K562 (cell line): ENCODE data around the gene WWOX.

ENCODE experiments used
- ARHGAP35 ChIP-seq: fragments of 450-650 bp; IDR thresholded peaks from 2 replicates; pipeline ENCODE4 v1.6.1; 2018; ENCODE audit not compliant: partially characterized antibody
- ATF3 ChIP-seq, 2 experiments: fragments of 450-650 bp in 1 of 2; sonication (generic) in 1 of 2; formaldehyde crosslinking in 1 of 2; IDR thresholded peaks in 1 of 2; conservative IDR thresholded peaks in 1 of 2; 2 replicates each; pipeline versions ENCODE4 v1.6.1 to v1.8.1; 2016 to 2023; ENCODE audit warnings: mild to moderate bottlenecking in 2 of 2, moderate library complexity in 2 of 2, inconsistent platforms in 1 of 2, missing genetic modification reagents in 1 of 2
- CEBPB ChIP-seq: fragments of 450-650 bp; IDR thresholded peaks from 2 replicates; pipeline ENCODE4 v1.6.1; 2016; ENCODE audit warnings: missing genetic modification characterization, missing compliant biosample characterization
- CHD4 ChIP-seq: fragments of 200-600 bp; sonication (generic); IDR thresholded peaks from 3 replicates; pipeline ENCODE4 v1.6.1; 2012; ENCODE audit warnings: low read depth, mild to moderate bottlenecking, mixed read lengths, low read length, inconsistent platforms; ENCODE audit not compliant: insufficient read depth, insufficient replicate concordance, poor library complexity, severe bottlenecking
- CREB1 ChIP-seq, 2 experiments: sonication (generic) in 1 of 2; formaldehyde crosslinking in 1 of 2; IDR thresholded peaks; 2 replicates each; pipeline versions ENCODE4 v1.6.1 to v1.8.0; 2012 to 2022; ENCODE audit warnings: inconsistent platforms in 1 of 2, mild to moderate bottlenecking in 1 of 2, missing genetic modification reagents in 1 of 2, moderate library complexity in 1 of 2
- HMGXB4 ChIP-seq: sonication (generic); formaldehyde crosslinking; IDR thresholded peaks from 2 replicates; pipeline ENCODE4 v1.8.1; 2023; ENCODE audit warnings: mild to moderate bottlenecking, missing genetic modification reagents
- MTA1 ChIP-seq: fragments of 450-650 bp; IDR thresholded peaks from 2 replicates; pipeline ENCODE4 v1.6.1; 2017; ENCODE audit warnings: borderline replicate concordance
- NFATC3 ChIP-seq: fragments of 450-650 bp; IDR thresholded peaks from 2 replicates; pipeline ENCODE4 v1.6.1; 2017; ENCODE audit warnings: mild to moderate bottlenecking
- NR4A1 ChIP-seq, 2 experiments: fragments of 250-450 bp in 1 of 2; fragments of 450-650 bp in 1 of 2; sonication (Bioruptor Pico) in 1 of 2; IDR thresholded peaks; 2 replicates each; pipeline versions ENCODE4 v1.4.0 to v1.6.1; 2016 to 2020; ENCODE audit warnings: mild to moderate bottlenecking in 2 of 2, missing compliant biosample characterization in 1 of 2, missing genetic modification characterization in 1 of 2, moderate library complexity in 1 of 2
- POLR2AphosphoS5 ChIP-seq: IDR thresholded peaks from 2 replicates; pipeline ENCODE4 v1.6.1; 2011; ENCODE audit warnings: mild to moderate bottlenecking, low read depth, low read length, moderate library complexity; ENCODE audit not compliant: control insufficient read depth, insufficient read depth
- SP1 ChIP-seq: sonication (generic); formaldehyde crosslinking; IDR thresholded peaks from 2 replicates; pipeline ENCODE4 v1.8.1; 2022; ENCODE audit warnings: mild to moderate bottlenecking, missing genetic modification reagents
- ZNF217 ChIP-seq: sonication (generic); formaldehyde crosslinking; IDR thresholded peaks from 2 replicates; pipeline ENCODE4 v1.8.0; 2022; ENCODE audit warnings: mild to moderate bottlenecking, missing genetic modification reagents
- TF ChIP-seq, protein P1 (sequence below), 3 experiments: IDR thresholded peaks in 2 of 3; conservative IDR thresholded peaks in 1 of 3; 2 replicates each; pipeline ENCODE4 v1.5.1; 2011 to 2012; ENCODE audit warnings: low read length in 3 of 3, mild to moderate bottlenecking in 3 of 3, control low read depth in 2 of 3, improper control_type of control experiment in 1 of 3, inconsistent platforms in 1 of 3, low read depth in 1 of 3, mixed read lengths in 1 of 3, moderate library complexity in 1 of 3; ENCODE audit not compliant: insufficient read depth in 2 of 3

- TF ChIP-seq ZNF217 = no peak
- no peak for TF ChIP-seq CHD4
- TF ChIP-seq, protein P1, sequence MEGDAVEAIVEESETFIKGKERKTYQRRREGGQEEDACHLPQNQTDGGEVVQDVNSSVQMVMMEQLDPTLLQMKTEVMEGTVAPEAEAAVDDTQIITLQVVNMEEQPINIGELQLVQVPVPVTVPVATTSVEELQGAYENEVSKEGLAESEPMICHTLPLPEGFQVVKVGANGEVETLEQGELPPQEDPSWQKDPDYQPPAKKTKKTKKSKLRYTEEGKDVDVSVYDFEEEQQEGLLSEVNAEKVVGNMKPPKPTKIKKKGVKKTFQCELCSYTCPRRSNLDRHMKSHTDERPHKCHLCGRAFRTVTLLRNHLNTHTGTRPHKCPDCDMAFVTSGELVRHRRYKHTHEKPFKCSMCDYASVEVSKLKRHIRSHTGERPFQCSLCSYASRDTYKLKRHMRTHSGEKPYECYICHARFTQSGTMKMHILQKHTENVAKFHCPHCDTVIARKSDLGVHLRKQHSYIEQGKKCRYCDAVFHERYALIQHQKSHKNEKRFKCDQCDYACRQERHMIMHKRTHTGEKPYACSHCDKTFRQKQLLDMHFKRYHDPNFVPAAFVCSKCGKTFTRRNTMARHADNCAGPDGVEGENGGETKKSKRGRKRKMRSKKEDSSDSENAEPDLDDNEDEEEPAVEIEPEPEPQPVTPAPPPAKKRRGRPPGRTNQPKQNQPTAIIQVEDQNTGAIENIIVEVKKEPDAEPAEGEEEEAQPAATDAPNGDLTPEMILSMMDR (IDR thresholded peaks at IDR 0.05 in 2 of 3, conservative IDR thresholded peaks at IDR 0.05 in 1 of 3; ENCODE audit: insufficient read depth in 2 of 3, low read depth in 1 of 3, low read length in 3 of 3) = no peak
- TF ChIP-seq SP1 (CRISPR knock-in tag) = no peak
- no peak for TF ChIP-seq POLR2AphosphoS5
- TF ChIP-seq CREB1 (IDR thresholded peaks at IDR 0.05) = no peak
- TF ChIP-seq CREB1 (CRISPR knock-in tag; IDR thresholded peaks at IDR 0.05) = no peak
- TF ChIP-seq NFATC3 = no peak
- TF ChIP-seq ATF3 (IDR thresholded peaks at IDR 0.05) = no peak
- TF ChIP-seq ATF3 (CRISPR knock-in tag; conservative IDR thresholded peaks at IDR 0.05) = no peak
- no peak for TF ChIP-seq NR4A1 (CRISPR knock-in tag; IDR thresholded peaks at IDR 0.05)
- no peak for TF ChIP-seq NR4A1 (tag; IDR thresholded peaks at IDR 0.05)
- TF ChIP-seq MTA1 = no peak
- TF ChIP-seq HMGXB4 (CRISPR knock-in tag) = no peak
- no peak for TF ChIP-seq CEBPB
- TF ChIP-seq ARHGAP35 = no peak
Measured at GRCh38 chr16:79169239-79169638, 1069.8 kb downstream of the WWOX start.
